Measurements from ENCODE around the gene FILIP1. TPM values are rescaled to one million over a fixed set of nuclear protein-coding genes. Genes with fewer than 3 reads are reported as not detected.

The FILIP1 gene
- polyA plus RNA-seq, 3 donors, result not detected

- Mint-ChIP-seq H3K36me3 (peaks cover 2% of the 10 kb centered on the region in 2 donors), H3K9me3 (no peaks in the 10 kb centered on the region), H3K4me1 (peaks cover 53% of the 10 kb centered on the region), H3K27me3 (ENCODE audit: low read depth in 3 of 3) (no peaks in the 10 kb centered on the region), H3K4me3 (no peak overlapping the region), H3K27ac (no peak overlapping the region)
- Histone ChIP-seq H3K4me3 (replicated peaks in 1 of 3; ENCODE audit: low read depth in 2 of 3, low read length in 3 of 3) (peak overlapping the region; percentile 91 to 100 (median 99)), H3K4me1 (ENCODE audit: control insufficient read depth in 1 of 2, insufficient read depth in 2 of 2, low read length in 2 of 2) (peaks cover 18 to 60% of the 10 kb centered on the region in 2 donors), H4K20me1 (ENCODE audit: insufficient read depth, low read length) (peaks cover 24% of the 10 kb centered on the region), H3K79me2 (ENCODE audit: insufficient read depth, low read length) (peaks cover 78% of the 10 kb centered on the region), H3K36me3 (replicated peaks in 1 of 2; ENCODE audit: control insufficient read depth in 1 of 2, insufficient read depth in 2 of 2, low read length in 2 of 2) (no peaks in the 10 kb centered on the region), H3K4me2 (replicated peaks; ENCODE audit: extremely low read depth, low read length, poor library complexity, severe bottlenecking) (peak overlapping the region; percentile 95), H3K9ac (ENCODE audit: insufficient read depth, low read length, poor library complexity, severe bottlenecking) (peak overlapping the region; percentile 88), H3K27ac (ENCODE audit: low read depth in 1 of 2, low read length in 2 of 2) (peak overlapping the region; percentile 93 to 98), H3K27me3 (ENCODE audit: control insufficient read depth in 2 of 2, insufficient read depth in 2 of 2, low read length in 2 of 2) (no peaks in the 10 kb centered on the region), H2AFZ (ENCODE audit: insufficient read depth, low read depth, low read length, poor library complexity, severe bottlenecking) (peak overlapping the region; percentile 94), H3K9me3 (replicated peaks in 1 of 2; ENCODE audit: control insufficient read depth in 1 of 2, insufficient read depth in 1 of 2, low read length in 2 of 2) (no peaks in the 10 kb centered on the region)
- intact Hi-C loops (cut with micrococcal nuclease), result loop anchor here (5.0 to 10.0 kb wide), 3 partner anchors 37 to 321 kb away; partner anchors contain the start of gene SENP6 (in 2 of the 2)
- DNase-seq, result peak in 1 of 3 donors; percentile 20
- no peak for TF ChIP-seq CTCF (IDR thresholded peaks at IDR 0.05)
- 0% methylated on average over 23 of the region's 36 CpGs for WGBS (ENCODE audit: insufficient coverage)
These were observed 209.5 kb downstream of the FILIP1 start for GRCh38 chr6:75283907-75284631.

GRCh38 chr6:75282706-75283105 is 210.9 kb downstream of the FILIP1 start:
- Mint-ChIP-seq H3K27ac (peak overlapping the region in 2 of 7 donors; percentile 7 to 32), H3K4me3 (peak overlapping the region; percentile 44 to 55), H3K36me3 (peaks cover 2 to 6% of the 10 kb centered on the region in 2 donors), H3K9me3 (no peaks in the 10 kb centered on the region), H3K27me3 (ENCODE audit: low read depth in 3 of 3) (no peaks in the 10 kb centered on the region), H3K4me1 (peaks cover 60% of the 10 kb centered on the region)
- Histone ChIP-seq H3K27ac (ENCODE audit: low read depth in 1 of 2, low read length in 2 of 2) (no peak overlapping the region), H3K4me3 (replicated peaks in 1 of 3; ENCODE audit: low read depth in 2 of 3, low read length in 3 of 3) (peak overlapping the region in 2 of 3 experiments; percentile 91 to 99), H3K4me2 (replicated peaks; ENCODE audit: extremely low read depth, low read length, poor library complexity, severe bottlenecking) (peak overlapping the region; percentile 95), H2AFZ (ENCODE audit: insufficient read depth, low read depth, low read length, poor library complexity, severe bottlenecking) (no peak overlapping the region), H3K27me3 (ENCODE audit: control insufficient read depth in 2 of 2, insufficient read depth in 2 of 2, low read length in 2 of 2) (no peaks in the 10 kb centered on the region), H4K20me1 (ENCODE audit: insufficient read depth, low read length) (peaks cover 36% of the 10 kb centered on the region), H3K9me3 (replicated peaks in 1 of 2; ENCODE audit: control insufficient read depth in 1 of 2, insufficient read depth in 1 of 2, low read length in 2 of 2) (no peaks in the 10 kb centered on the region), H3K79me2 (ENCODE audit: insufficient read depth, low read length) (peaks cover 85% of the 10 kb centered on the region), H3K4me1 (ENCODE audit: control insufficient read depth in 1 of 2, insufficient read depth in 2 of 2, low read length in 2 of 2) (peaks cover 29 to 68% of the 10 kb centered on the region in 2 donors), H3K36me3 (replicated peaks in 1 of 2; ENCODE audit: control insufficient read depth in 1 of 2, insufficient read depth in 2 of 2, low read length in 2 of 2) (no peaks in the 10 kb centered on the region), H3K9ac (ENCODE audit: insufficient read depth, low read length, poor library complexity, severe bottlenecking) (no peak overlapping the region)
- intact Hi-C loops (cut with micrococcal nuclease), result loop anchor here (5.0 to 10.0 kb wide), 3 partner anchors 35 to 322 kb away; partner anchors contain the start of gene SENP6 (in 2 of the 2)
- DNase-seq, result no peak
- WGBS (ENCODE audit: insufficient coverage), result no CpG with 5 or more reads among the region's 2 CpGs
- TF ChIP-seq CTCF (IDR thresholded peaks at IDR 0.05), result no peak
